ENCODE data around the gene ALK.

Gene ALK

GRCh38 chr2:29640360-29640759, 281.0 kb downstream of the ALK start:
- no peak for DNase-seq

- no peak for DNase-seq
Observed at GRCh38 chr2:29638641-29639040, 282.7 kb downstream of the ALK start.

GRCh38 chr2:29634916-29635315, 286.5 kb downstream of the ALK start:
- DNase-seq, result no peak

- no peak for DNase-seq
Observed at GRCh38 chr2:29632018-29632417, 289.4 kb downstream of the ALK start.

GRCh38 chr2:29629495-29629894, 291.9 kb downstream of the ALK start:
- DNase-seq, result no peak

- DNase-seq, result no peak
Observed at GRCh38 chr2:29628862-29629261, 292.5 kb downstream of the ALK start.

GRCh38 chr2:29628108-29628745, 293.2 kb downstream of the ALK start:
- DNase-seq, result no peak

- no peak for DNase-seq
Observed at GRCh38 chr2:29627279-29627711, 294.1 kb downstream of the ALK start.

GRCh38 chr2:29620890-29621289, 300.5 kb downstream of the ALK start:
- no peak for DNase-seq

- DNase-seq, result no peak
Observed at GRCh38 chr2:29619689-29620088, 301.7 kb downstream of the ALK start.

GRCh38 chr2:29618024-29618423, 303.4 kb downstream of the ALK start:
- DNase-seq, result no peak

GRCh38 chr2:29617351-29617750, 304.0 kb downstream of the ALK start:
- DNase-seq, result no peak

- DNase-seq, result no peak
Observed at GRCh38 chr2:29616569-29616968, 304.8 kb downstream of the ALK start.

- no peak for DNase-seq
Observed at GRCh38 chr2:29615841-29616240, 305.5 kb downstream of the ALK start.

- DNase-seq, result no peak
Observed at GRCh38 chr2:29615183-29615582, 306.2 kb downstream of the ALK start.

GRCh38 chr2:29614295-29614830, 307.0 kb downstream of the ALK start:
- DNase-seq, result no peak

- DNase-seq, result no peak
Observed at GRCh38 chr2:29613792-29614266, 307.6 kb downstream of the ALK start.

GRCh38 chr2:29613067-29613466, 308.3 kb downstream of the ALK start:
- DNase-seq, result no peak

GRCh38 chr2:29612568-29612967, 308.8 kb downstream of the ALK start:
- no peak for DNase-seq

GRCh38 chr2:29611850-29612249, 309.5 kb downstream of the ALK start:
- no peak for DNase-seq

- no peak for DNase-seq
Observed at GRCh38 chr2:29611261-29611660, 310.1 kb downstream of the ALK start.

GRCh38 chr2:29610569-29610968, 310.8 kb downstream of the ALK start:
- no peak for DNase-seq

- DNase-seq, result peak; percentile 12
Observed at GRCh38 chr2:29607038-29607420, 314.4 kb downstream of the ALK start.

GRCh38 chr2:29606104-29607037, 315.0 kb downstream of the ALK start:
- DNase-seq, result peak; percentile 3

All from inflammatory macrophage treated with lipopolysaccharide for 4 hours (primary cell).